22Rv1 (cell line): Measurements from ENCODE around the gene LHPP.

Experiments
- CTCF ChIP-seq: fragments of 450-650 bp; IDR thresholded peaks from 2 replicates; pipeline ENCODE4 v1.5.1; 2017; ENCODE audit warnings: mild to moderate bottlenecking
- ZFX ChIP-seq: fragments of 450-650 bp; IDR thresholded peaks from 2 replicates; pipeline ENCODE4 v1.6.1; 2017; ENCODE audit warnings: antibody characterized with exemption, borderline replicate concordance

- TF ChIP-seq CTCF = no peak
- no peak for TF ChIP-seq ZFX
Observed at GRCh38 chr10:124622158-124622557, 160.5 kb downstream of the LHPP start.
